GM12865 (cell line): ENCODE data around the gene RPS28.
"Not testable (repeated sequence)": the region's sequence is repeated elsewhere in the genome, so short reads cannot be mapped to it uniquely, and the experiment has no call there.

ENCODE experiments used
- DNase-seq: peaks from one replicate; pipeline ENCODE4 v3.0.0; 2010; ENCODE audit warnings: low read depth
- H3K4me3 ChIP-seq: 2 replicates; pipeline ENCODE4 v1.5.1; 2011; ENCODE audit warnings: mild to moderate bottlenecking, low read depth, low read length, control low read depth
- TF ChIP-seq, protein P1 (sequence below): IDR thresholded peaks from 2 replicates; pipeline ENCODE4 v1.5.1; 2011; ENCODE audit warnings: low read length, control low read depth, low read depth, inconsistent platforms; ENCODE audit not compliant: insufficient read depth; ENCODE audit errors: missing control alignments

The RPS28 gene

DNA sequence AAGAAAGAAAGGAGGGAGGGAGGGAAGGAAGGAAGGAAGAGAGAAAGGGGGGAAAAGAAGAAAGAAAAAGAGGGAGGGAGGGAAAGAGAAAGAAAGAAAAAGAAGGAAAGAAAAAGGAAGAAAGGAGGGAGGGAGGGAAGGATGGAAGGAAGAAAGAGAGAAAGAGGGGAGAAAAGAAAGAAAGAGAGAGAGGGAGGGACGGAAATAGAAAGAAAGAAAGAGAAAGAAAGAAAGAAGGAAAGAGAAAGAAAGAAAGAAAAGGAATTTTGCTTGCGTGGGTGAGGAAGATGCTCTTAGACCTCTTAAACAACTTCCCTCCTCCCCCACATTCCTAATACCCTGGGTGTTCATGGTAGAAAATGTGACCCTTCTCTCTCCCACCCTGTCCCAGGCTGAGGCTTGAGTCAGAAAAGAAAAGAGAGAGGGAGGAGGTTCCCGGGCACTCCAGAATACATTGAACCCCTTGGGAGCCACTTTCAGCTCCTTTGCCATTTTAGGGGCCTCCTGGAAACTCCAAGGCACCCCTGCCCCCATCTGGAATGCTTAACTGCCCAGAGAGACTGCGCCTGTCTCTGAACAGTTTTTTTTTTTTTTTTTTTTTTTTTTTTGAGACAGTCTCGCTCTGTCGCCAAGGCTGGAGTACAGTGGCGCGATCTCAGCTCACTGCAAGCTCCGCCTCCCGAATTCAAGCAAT is 31.0 kb downstream of the RPS28 start:
- no peak overlapping the region for H3K4me3 ChIP-seq
- no peak for DNase-seq
- TF ChIP-seq, protein P1, sequence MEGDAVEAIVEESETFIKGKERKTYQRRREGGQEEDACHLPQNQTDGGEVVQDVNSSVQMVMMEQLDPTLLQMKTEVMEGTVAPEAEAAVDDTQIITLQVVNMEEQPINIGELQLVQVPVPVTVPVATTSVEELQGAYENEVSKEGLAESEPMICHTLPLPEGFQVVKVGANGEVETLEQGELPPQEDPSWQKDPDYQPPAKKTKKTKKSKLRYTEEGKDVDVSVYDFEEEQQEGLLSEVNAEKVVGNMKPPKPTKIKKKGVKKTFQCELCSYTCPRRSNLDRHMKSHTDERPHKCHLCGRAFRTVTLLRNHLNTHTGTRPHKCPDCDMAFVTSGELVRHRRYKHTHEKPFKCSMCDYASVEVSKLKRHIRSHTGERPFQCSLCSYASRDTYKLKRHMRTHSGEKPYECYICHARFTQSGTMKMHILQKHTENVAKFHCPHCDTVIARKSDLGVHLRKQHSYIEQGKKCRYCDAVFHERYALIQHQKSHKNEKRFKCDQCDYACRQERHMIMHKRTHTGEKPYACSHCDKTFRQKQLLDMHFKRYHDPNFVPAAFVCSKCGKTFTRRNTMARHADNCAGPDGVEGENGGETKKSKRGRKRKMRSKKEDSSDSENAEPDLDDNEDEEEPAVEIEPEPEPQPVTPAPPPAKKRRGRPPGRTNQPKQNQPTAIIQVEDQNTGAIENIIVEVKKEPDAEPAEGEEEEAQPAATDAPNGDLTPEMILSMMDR, result no peak

DNA sequence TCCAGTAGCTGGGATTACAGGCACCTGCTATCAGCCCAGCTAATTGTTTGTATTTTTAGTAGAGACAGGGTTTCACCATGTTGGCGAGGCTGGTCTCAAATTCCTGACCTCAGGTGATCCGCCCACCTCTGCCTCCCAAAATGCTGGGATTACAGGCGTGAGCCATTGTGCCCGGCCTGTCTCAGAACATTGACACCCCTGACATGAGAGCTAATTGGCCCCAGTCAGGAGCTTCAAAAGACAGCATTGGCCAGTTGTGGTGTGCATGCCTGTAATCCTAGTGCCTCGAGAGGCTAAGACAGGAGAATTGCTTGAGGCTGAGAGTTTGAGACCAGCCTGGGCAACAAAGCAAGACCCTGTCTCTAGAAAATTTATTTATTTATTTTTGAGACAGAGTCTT is 31.5 kb downstream of the RPS28 start:
- DNase-seq, H3K4me3 ChIP-seq: not testable (repeated sequence)

DNA sequence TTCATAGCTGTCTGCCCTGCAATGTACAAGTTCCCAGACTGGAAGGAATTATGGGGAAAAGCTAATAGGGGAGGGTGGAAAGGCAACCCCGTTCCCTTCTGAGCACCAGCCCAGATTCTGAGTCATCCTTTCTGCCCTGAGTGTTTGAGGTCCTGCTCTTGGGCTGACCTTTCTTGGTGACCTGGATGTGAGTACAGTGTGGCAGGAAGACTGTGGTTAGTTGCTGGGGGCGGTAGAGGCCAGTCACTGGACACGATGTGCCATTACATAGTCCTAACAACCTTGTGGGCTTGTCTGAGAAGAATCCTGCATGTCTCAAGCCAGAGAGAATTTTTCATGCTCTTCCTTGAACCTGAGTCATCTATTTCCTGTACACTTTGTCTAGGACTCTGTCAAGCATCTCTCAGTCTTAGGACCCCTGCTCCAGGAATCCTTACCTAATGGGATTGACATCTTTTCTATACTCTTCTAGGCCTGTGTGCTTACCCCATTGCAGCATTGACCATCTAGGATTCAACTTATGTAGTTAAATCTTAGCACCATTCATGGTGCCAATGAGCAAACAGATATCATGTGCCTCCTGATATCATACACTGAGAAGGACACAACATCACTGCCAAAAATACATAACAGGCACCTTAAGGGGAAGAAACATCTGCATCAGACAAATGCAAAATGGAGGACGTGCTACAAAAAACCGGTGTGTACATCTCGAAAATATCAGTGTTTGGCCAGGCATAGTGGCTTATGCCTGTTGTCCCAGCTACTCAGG is 34.5 kb downstream of the RPS28 start:
- no peak for DNase-seq
- TF ChIP-seq, protein P1, result no peak
- no peak overlapping the region for H3K4me3 ChIP-seq

DNA sequence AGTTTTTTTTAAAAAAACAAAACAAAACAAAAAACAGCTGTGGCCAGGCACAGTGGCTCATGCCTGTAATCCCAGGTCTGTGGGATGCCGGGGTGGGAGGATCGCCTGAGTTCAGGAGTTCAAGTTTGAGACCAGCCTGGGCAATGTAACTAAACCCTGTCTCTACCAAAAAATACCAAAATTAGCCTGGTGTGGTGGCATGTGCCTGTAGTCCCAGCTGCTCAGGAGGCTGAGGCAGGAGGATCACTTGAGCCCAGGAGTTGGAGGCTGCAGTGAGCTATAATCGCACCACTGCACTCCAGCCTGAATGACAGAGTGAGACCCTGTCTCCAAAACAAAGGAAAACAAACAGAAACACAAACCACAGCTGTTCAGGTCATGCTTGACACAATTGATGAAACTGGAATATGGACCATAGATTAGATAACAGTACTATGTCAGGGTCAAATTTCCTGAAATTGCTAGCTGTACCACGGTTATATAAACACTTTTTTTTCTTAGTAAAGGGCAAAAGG is 35.8 kb downstream of the RPS28 start:
- DNase-seq, result no peak
- H3K4me3 ChIP-seq, result no peak overlapping the region
- TF ChIP-seq, protein P1, result no peak

DNA sequence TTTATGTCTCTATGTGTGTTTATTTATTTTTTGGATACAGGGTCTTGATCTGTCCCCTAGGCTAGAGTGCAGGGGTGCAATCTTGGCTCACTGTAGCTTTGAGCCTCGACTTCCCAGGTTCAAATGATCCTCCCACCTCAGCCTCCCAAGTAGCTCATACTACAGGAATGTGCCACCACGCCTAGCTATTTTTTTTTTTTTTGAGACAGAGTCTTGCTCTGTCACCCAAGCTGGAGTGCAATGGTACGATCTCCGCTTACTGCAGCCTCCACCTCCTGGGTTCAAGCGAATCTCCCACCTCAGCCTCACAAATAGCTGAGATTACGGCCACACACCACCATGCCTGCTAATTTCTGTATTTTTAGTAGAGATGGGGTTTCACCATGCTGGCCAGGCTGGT is 37.7 kb downstream of the RPS28 start:
- TF ChIP-seq, protein P1, result no peak
- no peak for DNase-seq
- no peak overlapping the region for H3K4me3 ChIP-seq

DNA sequence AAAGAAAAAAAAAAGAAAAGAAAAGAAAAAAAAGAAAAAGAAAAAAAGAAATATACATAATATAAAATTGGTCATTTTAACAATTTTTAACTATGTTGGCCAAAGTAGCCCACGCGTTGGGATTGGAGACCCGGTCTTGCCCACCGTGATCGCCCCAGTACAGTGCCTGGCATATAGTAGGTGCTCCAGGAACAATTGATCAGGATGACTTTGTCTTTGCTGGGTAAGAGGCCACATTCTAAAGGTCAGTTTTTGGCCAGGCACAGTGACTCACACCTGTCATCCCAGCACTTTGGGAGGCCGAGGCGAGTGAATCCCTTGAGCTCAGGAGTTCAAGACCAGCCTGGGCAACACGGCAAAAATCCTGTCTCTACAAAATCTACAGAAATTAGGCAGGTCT is 38.9 kb downstream of the RPS28 start:
- DNase-seq, result no peak
- TF ChIP-seq, protein P1, result no peak

DNA sequence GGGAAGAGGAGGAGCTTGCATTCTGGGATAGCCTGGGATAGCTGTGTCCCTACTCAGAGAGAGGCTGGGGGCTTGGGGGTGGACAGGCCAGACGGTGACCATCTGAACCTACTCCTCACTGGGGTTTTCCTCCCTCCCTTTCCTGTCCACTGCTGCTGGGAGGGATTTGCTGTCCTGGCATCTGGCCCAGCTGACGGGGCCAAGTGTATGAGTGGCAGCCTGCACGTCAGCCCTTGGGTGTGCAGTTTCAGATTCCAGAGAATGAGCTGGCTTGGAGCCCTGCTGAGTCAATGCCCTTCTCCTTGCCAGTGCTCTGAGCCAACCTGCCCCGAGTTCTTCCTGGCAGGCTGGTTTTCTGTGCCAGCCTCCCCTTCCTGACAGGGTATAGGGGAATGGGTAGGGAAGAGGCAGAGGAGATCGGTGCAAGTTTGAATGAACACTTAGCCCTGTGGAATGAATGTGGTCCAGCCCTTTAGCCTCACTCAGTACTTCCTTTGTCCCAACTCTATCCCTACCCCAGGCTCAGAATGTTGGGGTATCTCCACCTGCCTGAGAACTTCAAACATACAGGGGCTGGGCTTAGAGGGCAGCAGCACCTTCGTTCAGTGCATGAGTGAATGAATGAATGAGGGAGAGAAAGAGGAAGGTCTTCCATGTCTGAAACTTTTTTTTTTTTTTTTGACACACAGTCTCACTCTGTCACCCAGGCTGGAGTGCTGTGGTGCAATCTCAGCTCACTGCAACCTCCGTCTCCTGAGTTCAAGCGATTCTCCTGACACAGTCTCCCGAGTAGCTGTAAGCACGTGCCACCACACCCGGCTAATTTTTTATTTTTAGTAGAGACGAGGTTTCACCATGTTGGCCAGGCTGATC is 40.9 kb downstream of the RPS28 start:
- DNase-seq, result no peak
- H3K4me3 ChIP-seq, result no peak overlapping the region
- TF ChIP-seq, protein P1, result no peak

More for the DNA sequence above, 38.9 kb downstream of the RPS28 start:
- H3K4me3 ChIP-seq, result no peak overlapping the region
